ENCODE results near the gene PROC. TPM values are rescaled to one million over a fixed set of nuclear protein-coding genes. Genes with fewer than 3 reads are reported as not detected.

The PROC gene
- total and polyA plus RNA-seq, 12 donors = 0.10 to 0.16 TPM; not detected in 10

DNA sequence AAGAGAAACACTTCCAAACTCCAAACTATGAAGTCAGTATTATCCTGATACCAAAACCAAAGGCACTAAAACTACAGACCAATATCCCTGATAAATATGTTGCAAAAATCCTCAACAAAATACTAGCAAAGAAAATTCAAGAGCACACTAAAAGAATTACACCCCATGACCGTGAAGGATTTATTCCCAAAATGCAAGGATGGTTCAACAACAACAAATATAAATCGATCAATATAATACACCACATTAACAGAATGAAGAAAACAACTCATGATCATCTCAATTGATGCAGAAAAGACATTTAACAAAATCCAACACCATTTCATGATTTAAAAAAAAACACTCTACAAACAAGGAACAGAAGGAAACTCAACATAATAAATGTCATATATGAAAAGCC lies 57.6 kb downstream of the PROC start:
- H3K27me3 ChIP-seq = no peaks in the 10 kb centered on the region
- H3K27ac ChIP-seq = no peak overlapping the region
- DNase-seq = no peak
- H3K4me3 ChIP-seq = no peak overlapping the region
- H3K9me3 ChIP-seq (replicated peaks in 1 of 3) = no peaks in the 10 kb centered on the region
- intact Hi-C loops (cut with DNase I) = loop anchor here (5.0 to 10.0 kb wide), 2 partner anchors 48 to 51 kb away; no protein-coding TSS in a partner anchor
- no peaks in the 10 kb centered on the region for H3K4me1 ChIP-seq (replicated peaks in 1 of 2)
- H3K36me3 ChIP-seq (replicated peaks in 1 of 2) = peaks cover 0 to 8% of the 10 kb centered on the region in 2 donors
- no peak for TF ChIP-seq POLR2A (IDR thresholded peaks at IDR 0.05)
- TF ChIP-seq, protein P1, sequence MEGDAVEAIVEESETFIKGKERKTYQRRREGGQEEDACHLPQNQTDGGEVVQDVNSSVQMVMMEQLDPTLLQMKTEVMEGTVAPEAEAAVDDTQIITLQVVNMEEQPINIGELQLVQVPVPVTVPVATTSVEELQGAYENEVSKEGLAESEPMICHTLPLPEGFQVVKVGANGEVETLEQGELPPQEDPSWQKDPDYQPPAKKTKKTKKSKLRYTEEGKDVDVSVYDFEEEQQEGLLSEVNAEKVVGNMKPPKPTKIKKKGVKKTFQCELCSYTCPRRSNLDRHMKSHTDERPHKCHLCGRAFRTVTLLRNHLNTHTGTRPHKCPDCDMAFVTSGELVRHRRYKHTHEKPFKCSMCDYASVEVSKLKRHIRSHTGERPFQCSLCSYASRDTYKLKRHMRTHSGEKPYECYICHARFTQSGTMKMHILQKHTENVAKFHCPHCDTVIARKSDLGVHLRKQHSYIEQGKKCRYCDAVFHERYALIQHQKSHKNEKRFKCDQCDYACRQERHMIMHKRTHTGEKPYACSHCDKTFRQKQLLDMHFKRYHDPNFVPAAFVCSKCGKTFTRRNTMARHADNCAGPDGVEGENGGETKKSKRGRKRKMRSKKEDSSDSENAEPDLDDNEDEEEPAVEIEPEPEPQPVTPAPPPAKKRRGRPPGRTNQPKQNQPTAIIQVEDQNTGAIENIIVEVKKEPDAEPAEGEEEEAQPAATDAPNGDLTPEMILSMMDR (IDR thresholded peaks at IDR 0.05) = no peak
- WGBS, 4 donors = 97 to 100% (median 99%) methylated on average over 2 of the region's 2 CpGs

Small RNA genes within 50 kb of the gene (microRNA-seq; reads per million reads assigned to microRNA genes)
- gene MIR4783 = 0 to 0.28 (median 0) reads per million in 3 donors

Small RNA genes within 50 kb of the gene (small RNA-seq; reads per million reads assigned to genes)
- 0 reads per million in 2 donors for gene MIR4783
- gene RNU4-48P = 0 reads per million in 2 donors

Other genes with a start within 250 kb of the PROC start
- gene CYP27C1, start 198.1 kb upstream of the PROC start, total RNA-seq = under 1 TPM in 6 of 9 donors, not detected in 3; 0.11 to 0.39 (median 0.17) TPM
- under 1 TPM; 0.22 to 0.97 (median 0.30) TPM for gene CYP27C1, start 198.1 kb upstream of the PROC start, polyA plus RNA-seq
- gene ERCC3, start 124.3 kb upstream of the PROC start, total RNA-seq = 10 to 100 TPM; 26.7 to 65.8 (median 37.4) TPM
- gene ERCC3, start 124.3 kb upstream of the PROC start, polyA plus RNA-seq = 10 to 100 TPM; 27.8 to 42.1 (median 37.7) TPM
- 10 to 100 TPM; 43.0 to 91.6 (median 55.1) TPM for gene MAP3K2, start 30.5 kb upstream of the PROC start, total RNA-seq
- 10 to 100 TPM in 2 of 3 donors, 1 to 10 TPM in 1; 4.2 to 17.1 (median 11.0) TPM for gene MAP3K2, start 30.5 kb upstream of the PROC start, polyA plus RNA-seq
- gene IWS1, start 108.1 kb downstream of the PROC start, total RNA-seq = 10 to 100 TPM; 17.8 to 51.9 (median 23.0) TPM
- gene IWS1, start 108.1 kb downstream of the PROC start, polyA plus RNA-seq = 10 to 100 TPM; 21.7 to 39.0 (median 32.9) TPM
- gene MYO7B, start 117.3 kb downstream of the PROC start, total RNA-seq = under 1 TPM in 8 of 9 donors, not detected in 1; 0.13 to 0.96 (median 0.27) TPM
- gene MYO7B, start 117.3 kb downstream of the PROC start, polyA plus RNA-seq = 1 to 10 TPM in 1 of 3 donors, under 1 TPM in 2; 0.16 to 1.5 (median 0.84) TPM
- under 1 TPM in 2 of 9 donors, not detected in 7; 0.11 to 0.17 TPM for gene GPR17, start 227.7 kb downstream of the PROC start, total RNA-seq
- gene GPR17, start 227.7 kb downstream of the PROC start, polyA plus RNA-seq = 1 to 10 TPM in 1 of 3 donors, under 1 TPM in 1, not detected in 1; 0.54 to 2.0 TPM

All from adrenal gland (tissue), 12 donors.